Neural progenitor cell (in vitro differentiated cells): Measurements from ENCODE around the gene GFOD2.

ENCODE experiments used
- CTCF ChIP-seq: fragments of 200-600 bp; sonication (generic); IDR thresholded peaks from 2 replicates; pipeline ENCODE4 v1.5.1; 2017; ENCODE audit warnings: antibody characterized with exemption, mild to moderate bottlenecking
- EZH2 ChIP-seq: fragments of 200-600 bp; sonication (generic); IDR thresholded peaks from 2 replicates; pipeline ENCODE4 v1.6.1; 2017; ENCODE audit warnings: antibody characterized with exemption, mild to moderate bottlenecking, moderate library complexity
- EZH2phosphoT487 ChIP-seq: fragments of 200-600 bp; sonication (generic); IDR thresholded peaks from 2 replicates; pipeline ENCODE4 v1.6.1; 2017; ENCODE audit warnings: antibody characterized with exemption

GRCh38 chr16:67723911-67724305, 4.8 kb upstream of the GFOD2 start:
- no peak for TF ChIP-seq EZH2phosphoT487
- no peak for TF ChIP-seq CTCF
- no peak for TF ChIP-seq EZH2
